ENCODE data around the gene SECISBP2. TPM values are rescaled to one million over a fixed set of nuclear protein-coding genes. Genes with fewer than 3 reads are reported as not detected.
A peak's percentile ranks its signal among the peaks of the same experiment; 100 is the strongest.

The SECISBP2 gene
- total RNA-seq, 1 donor from 2014 or later, result 56.7 TPM

GRCh38 chr9:89386206-89386605 is 67.9 kb downstream of the SECISBP2 start:
- Mint-ChIP-seq H3K36me3 (ENCODE audit: low read depth) (peaks cover 6% of the 10 kb centered on the region), H3K9me3 (no peaks in the 10 kb centered on the region), H3K4me1 (no peaks in the 10 kb centered on the region), H3K4me3 (no peak overlapping the region), H3K27ac (ENCODE audit: unreplicated experiment) (no peak overlapping the region), H3K27me3 (ENCODE audit: low read depth) (no peaks in the 10 kb centered on the region)
- TF ChIP-seq CTCF (conservative IDR thresholded peaks at IDR 0.05), result no peak
- DNase-seq (ENCODE audit: low read depth, low spot score), result no peak

- Mint-ChIP-seq H3K4me1 (no peaks in the 10 kb centered on the region), H3K4me3 (no peak overlapping the region), H3K9me3 (no peaks in the 10 kb centered on the region), H3K27ac (ENCODE audit: unreplicated experiment) (no peak overlapping the region), H3K36me3 (ENCODE audit: low read depth) (peaks cover 6% of the 10 kb centered on the region), H3K27me3 (ENCODE audit: low read depth) (no peaks in the 10 kb centered on the region)
- TF ChIP-seq CTCF (conservative IDR thresholded peaks at IDR 0.05), result no peak
- no peak for DNase-seq (ENCODE audit: low read depth, low spot score)
These were observed 68.5 kb downstream of the SECISBP2 start for GRCh38 chr9:89386797-89387196.

GRCh38 chr9:89387197-89387849 is 69.0 kb downstream of the SECISBP2 start:
- Mint-ChIP-seq H3K27me3 (ENCODE audit: low read depth) (no peaks in the 10 kb centered on the region), H3K4me3 (no peak overlapping the region), H3K4me1 (no peaks in the 10 kb centered on the region), H3K9me3 (no peaks in the 10 kb centered on the region), H3K36me3 (ENCODE audit: low read depth) (peaks cover 6% of the 10 kb centered on the region), H3K27ac (ENCODE audit: unreplicated experiment) (no peak overlapping the region)
- no peak for DNase-seq (ENCODE audit: low read depth, low spot score)
- TF ChIP-seq CTCF (conservative IDR thresholded peaks at IDR 0.05), result no peak

GRCh38 chr9:89388084-89388867 is 70.0 kb downstream of the SECISBP2 start:
- DNase-seq (ENCODE audit: low read depth, low spot score), result no peak
- Mint-ChIP-seq H3K4me1 (no peaks in the 10 kb centered on the region), H3K27ac (ENCODE audit: unreplicated experiment) (peak overlapping the region; percentile 67), H3K36me3 (ENCODE audit: low read depth) (peaks cover 11% of the 10 kb centered on the region), H3K4me3 (no peak overlapping the region), H3K27me3 (ENCODE audit: low read depth) (no peaks in the 10 kb centered on the region), H3K9me3 (no peaks in the 10 kb centered on the region)
- TF ChIP-seq CTCF (conservative IDR thresholded peaks at IDR 0.05), result no peak

- TF ChIP-seq CTCF (conservative IDR thresholded peaks at IDR 0.05), result no peak
- H3K4me3 Mint-ChIP-seq, result no peak overlapping the region
- no peaks in the 10 kb centered on the region for H3K9me3 Mint-ChIP-seq
- no peak overlapping the region for H3K27ac Mint-ChIP-seq (ENCODE audit: unreplicated experiment)
- no peak for DNase-seq (ENCODE audit: low read depth, low spot score)
- H3K4me1 Mint-ChIP-seq, result no peaks in the 10 kb centered on the region
- H3K36me3 Mint-ChIP-seq (ENCODE audit: low read depth), result peaks cover 11% of the 10 kb centered on the region
- peaks cover 2% of the 10 kb centered on the region for H3K27me3 Mint-ChIP-seq (ENCODE audit: low read depth)
These were observed 70.5 kb downstream of the SECISBP2 start for GRCh38 chr9:89388868-89389177.
